ENCODE data around the gene ZCCHC24. TPM values are rescaled to one million over a fixed set of nuclear protein-coding genes. Genes with fewer than 3 reads are reported as not detected.

The ZCCHC24 gene
- total and polyA plus RNA-seq, 3 donors from 2014 or later = 27.7 to 38.6 (median 31.3) TPM

- peak; percentile 12 for DNase-seq
- TF ChIP-seq CTCF (IDR thresholded peaks at IDR 0.05) (no peak), POLR2A (IDR thresholded peaks at IDR 0.05) (no peak)
- Histone ChIP-seq H3K36me3 (ENCODE audit: low read depth, missing control alignments) (no peaks in the 10 kb centered on the region), H3K4me1 (peaks cover 38% of the 10 kb centered on the region), H3K9me3 (no peaks in the 10 kb centered on the region), H3K4me3 (no peak overlapping the region), H3K27ac (no peak overlapping the region), H3K27me3 (no peaks in the 10 kb centered on the region)
- WGBS, 2 donors = 54 to 66% methylated on average over 21 to 22 of the region's 22 CpGs
- intact Hi-C loops (cut with DNase I; ENCODE audit: low total_unique reads) = no loop called here
Observed at GRCh38 chr10:79378647-79379511, 66.5 kb downstream of the ZCCHC24 start.

DNA sequence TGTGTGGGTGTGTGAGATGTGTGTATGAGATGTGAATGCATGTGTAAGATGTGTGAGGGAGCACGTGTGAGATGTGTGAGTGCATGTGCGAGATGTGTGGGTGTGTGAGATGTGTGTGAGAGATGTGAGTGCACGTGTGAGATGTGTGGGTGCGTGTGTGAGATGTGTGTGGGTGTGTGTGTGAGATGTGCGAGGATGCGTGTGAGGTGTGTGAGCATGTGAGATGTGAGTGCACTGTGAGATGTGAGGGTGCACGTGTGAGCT is 67.1 kb downstream of the ZCCHC24 start:
- 52 to 56% methylated on average over 7 of the region's 7 CpGs for WGBS, 2 donors
- TF ChIP-seq POLR2A (IDR thresholded peaks at IDR 0.05) (no peak), CTCF (IDR thresholded peaks at IDR 0.05) (no peak)
- no peak for DNase-seq
- Histone ChIP-seq H3K27ac (no peak overlapping the region), H3K4me1 (peaks cover 38% of the 10 kb centered on the region), H3K4me3 (no peak overlapping the region), H3K36me3 (ENCODE audit: low read depth, missing control alignments) (no peaks in the 10 kb centered on the region), H3K27me3 (no peaks in the 10 kb centered on the region), H3K9me3 (no peaks in the 10 kb centered on the region)
- intact Hi-C loops (cut with DNase I; ENCODE audit: low total_unique reads) = no loop called here

DNA sequence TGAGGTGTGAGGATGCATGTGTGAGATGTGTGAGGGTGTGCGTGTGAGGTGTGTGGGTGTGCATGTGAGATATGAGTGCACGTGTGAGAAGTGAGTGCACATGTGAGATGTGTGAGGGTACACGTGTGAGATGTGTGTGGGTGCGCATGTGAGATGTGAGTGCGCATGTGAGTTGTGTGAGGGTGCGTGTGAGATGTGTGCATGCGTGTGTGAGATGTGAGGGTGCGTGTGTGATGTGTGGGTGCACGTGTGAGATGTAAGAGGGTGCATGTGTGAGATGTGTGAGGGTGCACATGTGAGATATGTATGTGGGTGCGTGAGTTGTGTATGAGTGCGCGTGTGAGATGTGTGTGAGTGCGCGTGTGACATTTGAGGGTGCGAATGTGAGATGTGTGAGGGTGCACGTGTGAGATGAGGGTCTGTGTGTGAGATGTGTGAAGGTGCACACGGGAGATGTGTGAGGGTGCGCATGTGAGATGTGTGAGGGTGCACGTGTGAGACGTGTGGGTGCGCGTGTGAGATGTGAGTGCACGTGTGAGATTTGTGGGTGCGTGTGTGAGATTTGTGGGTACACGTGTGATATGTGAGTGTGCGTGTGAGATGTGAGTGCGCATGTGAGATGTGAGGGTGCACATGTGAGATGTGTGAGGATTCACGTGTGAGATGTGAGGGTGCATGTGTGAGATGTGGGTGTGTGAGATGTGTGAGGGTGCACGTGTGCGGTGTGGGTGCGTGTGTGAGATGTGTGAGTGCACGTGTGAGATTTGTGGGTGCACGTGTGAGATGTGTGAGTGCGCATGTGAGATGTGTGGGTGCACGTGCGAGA is 67.7 kb downstream of the ZCCHC24 start:
- Histone ChIP-seq H3K27me3 (no peaks in the 10 kb centered on the region), H3K36me3 (ENCODE audit: low read depth, missing control alignments) (no peaks in the 10 kb centered on the region), H3K4me3 (no peak overlapping the region), H3K4me1 (peaks cover 38% of the 10 kb centered on the region), H3K9me3 (no peaks in the 10 kb centered on the region), H3K27ac (no peak overlapping the region)
- TF ChIP-seq POLR2A (IDR thresholded peaks at IDR 0.05) (no peak), CTCF (IDR thresholded peaks at IDR 0.05) (no peak)
- 73 to 79% methylated on average over 36 of the region's 36 CpGs for WGBS, 2 donors
- peak; percentile 8 for DNase-seq
- intact Hi-C loops (cut with DNase I; ENCODE audit: low total_unique reads) = no loop called here

DNA sequence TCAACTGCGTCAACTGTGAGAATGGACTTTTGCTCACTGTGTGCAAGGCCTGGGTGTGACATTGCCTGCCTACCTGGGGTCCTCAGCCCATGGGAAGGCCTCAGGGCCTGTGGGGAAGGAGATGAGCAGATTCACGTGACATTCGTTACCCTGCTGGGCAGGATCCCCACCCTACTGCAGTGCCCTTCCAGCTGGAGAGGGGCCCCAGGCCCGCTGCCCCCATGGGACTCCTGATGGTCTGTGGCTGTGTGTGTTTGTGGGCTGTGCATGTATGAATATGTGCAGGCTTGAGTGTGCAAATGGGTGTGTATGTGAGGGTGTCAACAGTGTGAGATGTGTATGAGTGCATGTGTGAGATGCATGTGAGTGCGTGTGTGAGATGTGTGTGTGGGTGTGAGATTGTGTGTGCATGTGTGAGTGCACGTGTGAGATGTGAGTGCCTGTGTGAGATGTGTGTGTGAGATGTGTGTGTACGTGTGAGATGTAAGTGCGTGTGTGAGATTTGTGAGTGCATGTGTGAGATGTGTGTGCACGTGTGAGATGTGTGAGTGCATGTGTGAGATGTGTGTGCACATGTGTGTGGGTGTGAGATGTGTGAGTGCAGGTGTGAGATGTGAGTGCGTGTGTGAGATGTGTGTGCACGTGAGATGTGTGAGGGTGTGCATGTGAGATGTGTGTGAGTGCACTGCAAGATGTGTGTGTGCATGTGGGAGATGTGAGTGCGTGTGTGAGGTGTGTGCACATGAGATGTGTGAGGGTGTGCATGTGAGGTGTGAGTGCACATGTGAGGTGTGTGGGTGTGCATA is 68.5 kb downstream of the ZCCHC24 start:
- no peak overlapping the region for H3K27ac ChIP-seq
- intact Hi-C loops (cut with DNase I; ENCODE audit: low total_unique reads) = no loop called here
- 70 to 81% methylated on average over 12 of the region's 12 CpGs for WGBS, 2 donors

More for the DNA sequence above, 68.5 kb downstream of the ZCCHC24 start:
- H3K4me3 ChIP-seq = no peak overlapping the region
- peak; percentile 9 for DNase-seq
- H3K36me3 ChIP-seq (ENCODE audit: low read depth, missing control alignments) = no peaks in the 10 kb centered on the region
- no peaks in the 10 kb centered on the region for H3K9me3 ChIP-seq
- TF ChIP-seq CTCF (IDR thresholded peaks at IDR 0.05) (no peak), POLR2A (IDR thresholded peaks at IDR 0.05) (no peak)
- H3K4me1 ChIP-seq = peaks cover 31% of the 10 kb centered on the region
- H3K27me3 ChIP-seq = no peaks in the 10 kb centered on the region

Data from testis (tissue), 3 donors.